IMR-90 (cell line): ENCODE measurements around the gene YRDC.
"Not testable (repeated sequence)": the region's sequence is repeated elsewhere in the genome, so short reads cannot be mapped to it uniquely, and the experiment has no call there.

Experiments used
- CEBPB ChIP-seq: IDR thresholded peaks from 2 replicates; pipeline ENCODE4 v1.6.1; 2012; ENCODE audit warnings: low read depth, low read length, improper control_type of control experiment
- CTCF ChIP-seq: conservative IDR thresholded peaks from 2 replicates; pipeline ENCODE4 v1.5.1; 2012; ENCODE audit warnings: mild to moderate bottlenecking, low read depth, low read length, improper control_type of control experiment
- FOS ChIP-seq: fragments of 150-350 bp; IDR thresholded peaks from 2 replicates; pipeline ENCODE4 v1.6.1; 2016; ENCODE audit warnings: low read depth, low read length
- MAFK ChIP-seq: IDR thresholded peaks from 2 replicates; pipeline ENCODE4 v1.6.1; 2012; ENCODE audit warnings: low read depth, low read length, improper control_type of control experiment
- MXI1 ChIP-seq: IDR thresholded peaks from 2 replicates; pipeline ENCODE4 v1.6.1; 2012; ENCODE audit warnings: low read depth, mild to moderate bottlenecking, low read length, moderate library complexity, borderline replicate concordance
- NFE2L2 ChIP-seq: fragments of 150-350 bp; IDR thresholded peaks from 2 replicates; pipeline ENCODE4 v1.6.1; 2016; ENCODE audit warnings: low read depth, mild to moderate bottlenecking, low read length
- POLR2A ChIP-seq: IDR thresholded peaks from 2 replicates; pipeline ENCODE4 v1.6.1; 2012; ENCODE audit warnings: mild to moderate bottlenecking, low read depth, low read length
- RAD21 ChIP-seq: IDR thresholded peaks from 2 replicates; pipeline ENCODE4 v1.6.1; 2012; ENCODE audit warnings: low read length, improper control_type of control experiment
- RFX5 ChIP-seq: IDR thresholded peaks from 2 replicates; pipeline ENCODE4 v1.8.0; 2012; ENCODE audit warnings: low read depth, mild to moderate bottlenecking, low read length, moderate library complexity
- SMC3 ChIP-seq: fragments of 150-350 bp; IDR thresholded peaks from 2 replicates; pipeline ENCODE4 v1.6.1; 2016; ENCODE audit warnings: low read depth, mild to moderate bottlenecking, antibody characterized with exemption, low read length, moderate library complexity
- TF ChIP-seq, protein P1 (sequence below): fragments of 150-350 bp; IDR thresholded peaks from 2 replicates; pipeline ENCODE4 v1.6.1; 2017; ENCODE audit warnings: mild to moderate bottlenecking, antibody characterized with exemption, low read length, low read depth

GRCh38 chr1:37771440-37771839 is 36.6 kb downstream of the YRDC start:
- TF ChIP-seq CEBPB, CTCF, RAD21, POLR2A, MAFK, MXI1, FOS, SMC3, NFE2L2, RFX5: not testable (repeated sequence)
- TF ChIP-seq, protein P1, sequence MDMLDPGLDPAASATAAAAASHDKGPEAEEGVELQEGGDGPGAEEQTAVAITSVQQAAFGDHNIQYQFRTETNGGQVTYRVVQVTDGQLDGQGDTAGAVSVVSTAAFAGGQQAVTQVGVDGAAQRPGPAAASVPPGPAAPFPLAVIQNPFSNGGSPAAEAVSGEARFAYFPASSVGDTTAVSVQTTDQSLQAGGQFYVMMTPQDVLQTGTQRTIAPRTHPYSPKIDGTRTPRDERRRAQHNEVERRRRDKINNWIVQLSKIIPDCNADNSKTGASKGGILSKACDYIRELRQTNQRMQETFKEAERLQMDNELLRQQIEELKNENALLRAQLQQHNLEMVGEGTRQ, result not testable (repeated sequence)
